HG03064 (cell line): ENCODE measurements around the gene NEK6.

Experiments used
- ATAC-seq: cut with Tn5 transposase; IDR thresholded peaks from one replicate; pipeline ENCODE4 v1.9.1; 2021; ENCODE audit warnings: low read depth; ENCODE audit not compliant: unreplicated experiment

Gene NEK6

DNA sequence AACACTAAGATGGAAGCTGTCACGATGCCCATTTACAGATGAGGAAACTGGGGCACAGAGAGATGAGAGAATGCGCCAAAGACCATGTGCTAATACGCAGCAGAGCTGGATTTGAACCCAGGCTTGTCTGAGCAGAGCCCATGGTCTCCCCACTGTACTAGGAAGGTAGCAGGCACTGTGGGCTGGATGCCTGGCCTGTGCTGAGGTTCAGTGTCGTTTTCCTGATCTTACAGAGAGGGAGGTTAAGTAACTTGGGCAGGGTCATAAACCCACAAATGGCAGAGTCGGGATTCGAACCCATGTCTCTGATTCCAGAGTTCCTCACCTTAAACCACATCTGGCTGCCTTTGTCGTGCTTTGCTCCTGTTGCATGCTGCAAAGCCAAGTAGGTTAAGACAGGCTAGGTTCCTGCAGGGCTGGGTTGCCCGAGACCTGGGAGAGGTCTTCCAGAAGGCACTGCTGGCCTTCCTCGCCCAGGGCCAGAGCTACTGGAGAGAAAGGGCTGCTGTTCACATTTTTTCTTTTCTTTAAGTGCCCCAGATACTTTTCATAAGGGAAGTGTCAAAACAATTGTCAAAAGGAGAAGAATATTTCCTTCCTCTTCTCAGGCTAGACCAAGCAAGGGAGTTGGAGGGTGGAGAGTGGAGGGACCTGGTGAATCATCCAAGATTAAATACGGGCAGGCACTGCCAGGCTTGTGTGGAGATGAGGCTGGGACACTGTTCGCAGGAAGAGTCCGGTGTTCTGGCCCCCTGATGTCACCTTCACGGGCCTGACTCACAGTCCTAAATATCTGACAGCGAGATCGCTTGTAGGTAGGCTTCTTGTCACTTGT lies 3.2 kb downstream of the NEK6 start:
- no peak for ATAC-seq

DNA sequence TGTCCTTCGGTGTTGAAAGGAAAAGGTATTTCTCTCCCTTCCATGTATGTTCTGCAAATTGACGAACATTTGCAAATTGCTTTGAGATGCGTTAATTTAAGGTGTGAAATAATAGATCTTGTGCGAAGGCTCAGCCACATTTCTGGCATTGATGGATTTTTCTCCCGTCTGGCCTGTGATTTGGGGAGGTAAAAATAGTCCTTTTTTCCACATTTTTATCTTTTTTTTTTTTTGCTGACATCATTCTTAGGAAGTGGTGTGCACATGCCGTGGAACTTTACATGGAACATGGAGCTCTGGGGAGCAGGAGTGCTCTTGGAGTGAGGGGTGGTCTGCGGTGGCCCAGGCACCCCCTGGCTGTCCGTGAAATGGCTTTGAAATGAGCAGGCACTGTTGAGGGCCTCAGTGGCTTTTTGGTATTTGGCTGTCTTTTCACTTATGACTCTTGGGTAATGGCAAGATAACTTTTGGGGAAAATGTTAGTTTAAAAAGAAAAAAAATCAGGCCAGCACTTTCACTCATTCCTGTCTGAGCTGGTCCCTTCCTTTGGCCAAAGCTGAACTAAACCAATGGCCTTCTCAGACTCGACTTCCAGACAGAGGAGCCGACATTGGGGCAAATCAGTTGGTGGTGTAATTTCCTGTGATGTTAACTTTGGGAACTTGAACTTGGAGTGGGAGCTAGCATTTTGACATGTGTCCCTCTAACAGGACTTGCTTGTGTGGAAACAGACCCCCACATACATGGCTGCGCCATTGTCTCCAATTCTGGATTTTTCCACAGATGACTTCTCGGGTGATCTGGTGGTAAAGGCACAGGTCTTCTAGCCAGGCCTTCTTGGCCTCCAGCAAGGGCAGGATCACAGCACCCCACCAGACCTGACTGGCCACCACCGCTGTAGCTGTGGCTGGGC lies 4.2 kb downstream of the NEK6 start:
- ATAC-seq: no peak

DNA sequence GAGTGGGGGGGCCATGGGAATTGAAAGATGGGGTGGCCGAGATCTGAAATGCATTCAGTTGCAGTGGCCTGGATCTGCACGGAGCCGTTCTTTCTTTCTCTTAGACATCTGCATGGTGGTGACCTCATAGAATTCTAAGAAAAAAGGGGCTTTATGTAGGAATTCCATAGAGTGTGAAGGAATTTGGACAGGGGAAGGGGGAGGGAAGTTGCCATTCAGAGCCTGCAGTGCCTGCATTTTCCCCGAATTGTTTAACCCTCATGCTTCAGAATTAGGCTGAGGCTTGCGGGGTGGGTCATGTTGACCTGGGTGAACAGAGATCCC lies 4.9 kb downstream of the NEK6 start:
- no peak for ATAC-seq

DNA sequence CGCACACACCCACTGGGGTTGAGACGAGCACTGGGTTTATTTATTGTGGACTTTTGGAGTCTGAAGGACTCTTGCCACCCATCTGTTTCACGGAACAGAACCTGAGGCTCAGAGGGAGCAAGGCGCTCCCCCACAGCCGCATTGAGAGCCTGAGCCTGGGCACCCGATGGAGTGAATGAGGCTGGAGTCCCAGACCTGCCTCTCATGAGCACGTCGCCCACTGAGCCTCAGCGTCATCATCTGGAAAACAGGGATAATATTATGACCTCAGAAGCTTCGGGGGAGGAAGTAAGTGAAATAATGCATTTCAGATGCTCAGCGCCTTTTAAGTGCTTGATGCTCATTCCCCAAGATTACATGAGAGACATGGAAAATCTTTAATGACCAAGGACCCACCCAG lies 5.5 kb downstream of the NEK6 start:
- ATAC-seq: no peak

DNA sequence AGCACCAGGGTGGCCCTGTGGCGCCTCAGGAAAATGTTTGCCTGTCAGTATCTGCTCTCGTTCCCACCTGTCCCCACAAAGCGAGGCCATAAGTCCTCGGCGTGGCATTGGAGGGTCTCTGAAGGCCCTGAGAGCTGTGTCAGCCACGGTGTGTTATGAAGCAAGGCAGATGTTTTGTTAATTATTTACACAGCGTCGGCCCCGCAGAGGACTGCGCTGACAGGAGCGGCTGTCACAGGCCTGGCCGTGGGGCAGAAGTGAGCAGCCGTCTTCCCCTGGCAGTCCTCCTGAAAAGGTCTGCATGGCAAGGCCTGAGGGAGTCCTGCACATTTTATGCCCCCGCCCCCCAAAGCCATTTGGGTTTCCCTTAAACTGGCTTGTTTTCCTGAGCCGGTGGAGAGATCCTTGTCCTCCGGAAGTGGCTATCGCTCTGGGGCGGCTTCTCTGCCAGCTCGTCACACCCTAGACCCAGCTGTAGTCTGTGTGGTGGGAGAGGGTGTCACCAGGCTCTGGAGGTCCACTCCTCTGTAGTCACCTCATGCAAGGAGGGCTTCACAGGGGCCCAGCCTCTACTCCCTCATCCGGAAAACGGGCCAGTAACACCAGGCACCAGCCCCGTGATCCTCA lies 6.2 kb downstream of the NEK6 start:
- no peak for ATAC-seq

DNA sequence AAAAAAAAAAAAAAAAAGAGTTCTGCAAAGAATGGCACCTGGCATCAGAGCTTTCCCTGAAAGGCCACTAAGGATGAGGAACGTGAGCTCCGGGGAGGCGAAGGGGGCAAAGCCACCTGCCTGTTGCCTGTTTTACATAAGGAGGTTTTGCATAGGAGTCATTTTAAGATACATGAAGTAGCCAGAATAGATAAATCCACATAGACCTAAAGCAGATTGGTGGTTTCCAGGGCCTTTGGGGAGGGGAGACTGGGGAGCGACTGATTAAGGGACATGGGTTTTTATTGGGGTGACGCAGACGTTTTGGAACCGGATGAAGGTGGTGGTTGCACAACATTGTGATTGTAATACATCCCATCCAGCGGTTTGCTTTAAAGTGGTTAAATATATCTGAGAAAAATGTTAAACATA lies 7.1 kb downstream of the NEK6 start:
- ATAC-seq: peak; percentile 48

DNA sequence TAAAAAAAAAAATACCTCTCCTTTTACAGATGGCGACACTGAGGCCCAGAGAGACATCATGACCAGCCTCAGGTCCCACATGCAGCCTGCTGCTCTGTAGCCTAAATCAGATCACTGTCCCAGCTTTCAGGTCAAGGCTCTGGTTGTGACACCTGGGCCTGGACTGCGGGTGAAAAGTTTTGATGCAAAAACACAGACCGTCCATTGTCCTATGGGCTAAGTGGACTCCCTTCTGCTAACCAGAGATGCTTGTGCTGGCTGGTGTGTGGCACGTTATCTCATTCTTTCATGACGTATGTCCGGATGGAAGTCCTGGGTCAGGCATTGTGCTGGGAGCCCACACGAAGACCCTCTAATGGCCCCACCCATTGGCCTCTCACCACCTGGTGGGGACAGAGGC lies 7.8 kb downstream of the NEK6 start:
- ATAC-seq: no peak

DNA sequence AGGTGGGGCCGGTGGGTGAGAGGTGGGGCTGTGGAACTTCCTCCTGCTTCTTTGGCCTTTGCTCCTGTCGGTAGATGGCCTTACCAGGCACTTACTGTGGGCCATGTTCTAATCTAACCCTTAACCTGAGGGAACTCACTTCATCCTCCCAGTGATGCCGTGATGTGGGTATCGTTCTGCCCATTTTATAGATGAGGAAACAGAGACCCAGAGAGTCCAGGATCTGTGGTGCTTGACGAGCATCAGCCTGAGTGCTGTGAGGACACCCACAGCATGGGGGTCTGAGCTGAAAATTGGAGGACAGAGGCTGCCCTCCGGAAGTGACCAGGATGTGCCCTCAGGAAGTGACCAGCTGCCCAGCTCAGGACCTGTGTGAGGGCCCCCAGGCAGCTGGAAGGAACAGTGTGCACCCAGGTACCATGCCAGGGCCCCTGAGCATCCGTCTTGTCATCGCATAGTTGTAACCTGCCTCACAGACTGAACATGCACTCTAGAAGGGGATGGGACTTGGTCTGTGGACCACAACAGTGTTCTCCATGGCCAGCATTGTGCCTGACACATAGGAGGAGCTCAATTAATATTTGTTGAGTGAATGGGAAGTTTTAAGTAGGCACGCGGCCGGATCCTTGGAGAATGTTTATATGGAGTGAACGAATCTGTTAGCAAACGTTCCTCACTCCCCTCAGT lies 8.5 kb downstream of the NEK6 start:
- ATAC-seq: no peak

DNA sequence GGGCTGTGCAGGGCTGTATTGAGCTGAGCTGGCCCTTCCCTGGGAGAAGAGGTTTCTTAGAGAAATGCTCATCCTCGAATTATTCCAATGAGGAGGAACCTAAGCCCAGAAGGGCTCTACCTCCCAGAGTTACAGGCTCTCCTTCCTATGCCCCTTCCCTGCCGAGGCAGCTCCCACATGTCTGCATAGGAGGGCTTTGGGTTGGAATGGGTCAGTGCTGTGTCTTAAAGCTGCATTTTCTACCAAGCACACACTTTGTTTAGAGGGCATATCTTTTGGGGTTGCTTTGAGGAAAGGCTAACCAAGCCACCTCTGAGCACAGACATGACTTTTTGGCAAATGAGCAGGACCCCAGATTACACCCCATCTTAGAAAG lies 9.1 kb downstream of the NEK6 start:
- ATAC-seq: no peak

DNA sequence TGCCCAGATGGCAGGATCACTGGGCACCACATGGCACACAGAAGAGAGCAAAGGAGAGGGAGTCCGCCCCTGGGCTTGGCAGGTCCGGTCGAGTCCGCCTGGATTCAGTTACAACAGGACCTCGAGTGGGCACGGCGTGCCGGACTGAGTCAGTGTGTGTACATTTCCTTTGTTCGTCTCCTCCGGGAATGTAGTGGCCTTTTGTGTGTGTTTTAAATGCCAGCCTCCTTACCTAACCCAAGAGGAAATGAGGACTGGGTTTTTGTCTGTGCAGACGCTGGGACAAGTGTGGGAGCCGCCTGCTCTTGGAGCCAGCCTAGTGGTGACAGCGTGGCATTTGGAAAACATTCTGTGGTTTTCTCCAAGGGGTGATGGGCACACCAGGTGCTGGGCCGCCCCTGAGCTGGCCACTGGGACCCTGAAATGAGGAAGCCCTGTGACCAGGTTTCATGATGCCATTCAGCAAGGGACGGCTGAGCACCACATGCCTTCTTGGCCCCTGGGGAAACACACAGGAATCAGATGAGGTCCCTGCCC lies 9.6 kb downstream of the NEK6 start:
- ATAC-seq: no peak

DNA sequence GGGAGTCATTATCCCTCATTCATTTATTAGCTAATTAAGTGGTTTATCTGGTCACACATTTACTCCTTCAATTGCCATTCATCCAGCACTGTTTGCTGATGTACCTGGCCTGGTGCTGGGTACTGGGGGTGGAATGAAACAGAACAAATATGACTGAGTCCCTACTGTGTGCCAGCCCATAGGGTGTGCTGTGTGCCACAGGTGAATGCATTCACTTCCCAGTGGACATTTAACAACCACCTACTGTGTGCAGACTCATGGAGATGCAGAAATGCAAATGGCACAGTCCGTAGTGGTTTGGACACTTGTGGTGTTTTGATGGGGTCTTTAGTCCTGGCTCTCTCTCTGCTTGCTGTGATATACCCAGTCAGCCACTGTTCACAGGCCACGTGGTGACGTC lies 10.5 kb downstream of the NEK6 start:
- no peak for ATAC-seq

DNA sequence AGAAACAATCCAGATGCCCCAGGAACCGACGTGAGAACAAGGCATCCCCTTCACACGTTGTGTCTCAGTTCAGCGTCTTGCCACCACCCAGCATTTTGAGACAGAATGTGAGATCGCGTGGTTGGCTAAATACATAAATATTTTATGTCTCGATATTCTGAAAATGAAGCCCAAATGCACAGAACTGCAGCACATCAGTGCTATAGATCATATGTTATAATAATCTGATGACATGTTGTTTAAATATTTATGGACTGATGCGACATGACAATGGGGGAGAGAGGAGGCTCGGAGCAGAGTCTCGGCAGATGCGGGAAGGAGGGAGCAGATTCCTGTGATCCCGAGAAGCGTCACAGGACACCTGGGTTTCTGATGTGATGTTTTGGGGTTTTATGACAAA lies 10.9 kb downstream of the NEK6 start:
- ATAC-seq: no peak

DNA sequence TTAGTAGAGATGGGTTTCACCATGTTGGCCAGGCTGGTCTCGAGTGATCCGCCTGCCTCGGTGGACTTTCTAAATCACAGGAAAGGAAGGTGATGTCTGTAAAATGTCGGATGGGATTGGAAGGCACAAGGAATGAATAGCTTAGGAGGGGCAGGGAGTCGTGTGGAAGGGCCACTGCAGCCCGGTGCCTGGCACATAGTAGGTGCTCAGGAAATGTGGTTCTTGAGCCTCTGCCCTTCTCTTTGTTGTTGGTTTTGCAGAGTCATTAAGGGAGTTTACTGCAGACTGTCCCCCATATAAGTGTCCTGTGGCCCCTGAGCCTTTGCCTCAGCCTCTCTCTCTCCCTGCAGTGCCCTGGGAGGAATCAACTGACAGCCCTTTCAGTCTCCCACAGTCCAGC lies 11.8 kb downstream of the NEK6 start:
- ATAC-seq: no peak

DNA sequence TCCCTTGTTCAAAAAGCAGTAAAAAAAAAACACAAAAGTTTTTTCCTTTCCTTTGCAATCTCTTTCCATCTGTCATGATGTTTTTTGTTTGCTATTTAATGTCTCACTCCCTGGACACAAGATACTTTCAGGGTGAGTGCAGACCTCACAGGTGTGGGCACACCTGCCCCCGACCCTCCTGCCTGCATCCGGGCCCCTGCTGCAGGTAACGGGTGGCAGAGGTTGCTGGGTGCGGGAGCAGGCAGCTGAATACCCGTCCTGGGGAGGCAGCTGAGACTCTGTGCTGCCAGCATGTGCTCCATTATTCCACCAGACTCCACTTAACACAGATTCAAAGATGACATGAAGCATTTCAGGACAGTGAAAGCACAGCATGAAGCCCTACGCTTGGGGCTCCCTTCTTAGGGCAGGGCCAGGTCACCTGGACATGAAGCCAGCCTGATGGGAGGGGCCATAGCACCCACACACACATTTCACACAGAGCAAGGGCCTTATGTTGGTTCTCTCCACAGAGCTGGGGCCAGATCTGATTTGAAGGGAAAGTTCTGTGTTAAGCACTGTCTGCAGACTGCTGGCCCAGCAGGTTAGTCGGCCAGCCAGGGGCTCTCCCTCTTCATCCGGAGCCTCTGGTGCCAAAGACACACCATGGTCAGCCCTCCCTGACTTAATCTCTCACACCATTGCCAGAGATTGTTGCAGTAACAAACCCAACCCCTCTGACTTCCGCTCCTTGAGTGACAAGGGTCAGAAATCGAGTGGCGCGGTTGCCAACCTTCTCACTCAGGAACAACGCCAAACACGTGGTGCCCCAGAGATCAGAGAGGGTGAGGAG lies 13.0 kb downstream of the NEK6 start:
- ATAC-seq: no peak

DNA sequence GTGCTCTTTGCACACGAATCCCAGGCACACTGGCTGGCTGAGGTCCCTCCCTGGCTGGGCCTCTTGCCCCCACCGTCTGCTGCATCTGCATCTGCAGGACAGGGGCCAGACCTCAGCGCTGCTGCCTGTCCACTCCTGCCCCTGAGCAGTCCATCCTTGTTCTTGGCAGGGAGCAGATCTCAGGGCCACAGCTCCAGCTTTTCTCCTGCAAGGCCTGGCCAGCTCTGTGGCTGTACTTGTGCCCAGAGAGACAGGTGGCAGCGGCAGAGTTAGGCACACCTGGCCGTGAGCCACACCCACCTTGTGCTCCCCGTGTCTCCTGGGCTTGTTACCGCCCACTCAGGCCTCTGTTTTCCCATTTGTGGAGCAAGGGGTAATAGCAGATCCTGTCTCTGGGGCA lies 13.9 kb downstream of the NEK6 start:
- ATAC-seq: no peak

DNA sequence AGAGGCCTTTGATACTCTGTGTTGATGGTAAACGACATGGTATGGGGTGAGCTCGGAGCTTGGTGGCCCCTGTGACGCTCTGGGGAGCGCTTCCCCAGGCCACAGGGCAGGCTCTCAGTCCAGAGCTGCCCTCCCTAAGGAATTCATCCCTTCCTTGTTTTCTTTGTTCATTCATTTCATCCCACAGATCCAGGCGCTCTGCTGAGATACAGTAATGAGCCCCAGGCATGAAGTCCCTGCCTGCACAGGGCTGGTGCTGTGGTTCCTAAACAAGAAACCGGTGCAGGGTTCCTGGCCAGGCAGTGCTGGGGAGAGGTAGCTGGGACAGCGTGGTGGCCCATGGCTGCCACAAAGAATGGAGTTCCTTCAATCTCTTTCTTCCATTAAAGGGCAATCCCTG lies 14.4 kb downstream of the NEK6 start:
- ATAC-seq: no peak

DNA sequence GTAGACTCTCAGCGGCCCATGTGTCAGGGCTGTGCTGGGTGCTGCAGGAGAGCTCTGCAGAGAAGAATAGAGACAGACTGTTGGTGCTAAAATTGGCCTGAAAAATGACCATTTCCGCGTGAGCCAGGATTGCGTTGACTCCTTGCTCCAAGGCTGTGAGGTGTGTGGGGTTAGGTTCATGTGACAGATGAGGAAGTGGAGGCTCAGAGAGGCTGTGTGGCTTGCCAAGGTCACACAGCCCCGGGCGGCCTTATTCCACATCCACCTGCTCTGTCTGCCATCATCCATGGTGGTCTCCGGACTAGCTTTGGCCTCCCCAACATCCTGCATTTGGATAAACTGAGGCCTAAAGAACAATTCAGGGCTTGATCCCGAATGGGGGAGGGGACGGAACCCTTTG lies 15.2 kb downstream of the NEK6 start:
- ATAC-seq: no peak

DNA sequence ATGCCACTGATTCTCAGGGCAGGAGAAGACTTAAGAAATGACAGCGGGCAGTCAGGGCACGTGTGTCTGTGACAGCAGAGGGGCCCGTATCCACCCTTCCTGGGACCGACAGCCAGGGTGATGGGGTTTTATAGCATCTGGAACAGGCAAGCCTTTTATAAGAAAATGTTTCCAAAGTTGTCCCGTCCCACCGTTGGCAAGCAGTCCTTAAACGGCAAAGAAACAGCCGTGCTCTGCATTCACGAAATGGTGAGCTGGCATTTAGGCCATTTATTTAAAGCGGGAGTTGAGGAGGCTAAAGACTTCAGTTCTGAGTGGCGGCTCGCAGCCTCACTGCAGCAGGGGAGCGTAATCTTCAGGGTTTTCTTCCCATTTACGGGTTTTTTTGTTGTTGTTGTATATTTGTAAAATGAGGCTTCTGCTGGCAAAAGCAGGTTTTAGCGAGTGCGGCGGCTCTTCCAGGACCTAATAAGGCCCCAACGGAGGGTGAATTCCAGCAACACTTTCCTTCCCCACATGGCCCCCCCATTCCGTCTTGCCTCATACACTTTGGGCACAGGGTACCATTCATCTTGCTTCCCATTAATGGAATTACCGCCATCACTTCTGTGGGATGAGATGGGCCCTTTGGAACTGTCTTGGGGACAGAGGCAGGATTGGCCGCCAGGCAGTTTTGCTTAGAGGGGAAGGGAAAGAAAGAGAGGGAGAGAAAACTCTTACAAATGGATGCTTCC lies 15.8 kb downstream of the NEK6 start:
- ATAC-seq: no peak

DNA sequence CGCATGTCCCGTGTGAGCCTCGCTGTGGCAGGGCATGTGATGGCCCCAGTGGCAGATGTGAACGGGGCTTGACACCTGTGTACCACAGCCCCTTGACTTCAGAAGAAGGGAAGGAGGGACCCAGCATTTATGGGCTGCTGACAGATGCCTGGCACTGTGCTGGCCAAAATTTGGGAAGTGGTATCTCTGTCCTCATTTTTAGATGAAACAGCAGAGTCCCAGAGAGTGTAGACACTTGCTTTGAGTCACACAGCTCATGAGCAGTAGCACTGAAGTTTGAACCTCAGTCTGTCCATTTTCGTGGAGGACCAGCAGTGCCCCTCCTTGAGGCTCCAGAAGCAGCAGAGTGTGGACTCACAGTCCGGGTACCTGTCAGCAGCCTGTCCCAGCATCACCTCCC lies 16.5 kb downstream of the NEK6 start:
- no peak for ATAC-seq
